ENCODE data around the gene DCAF10.

- TF ChIP-seq RAD21 (IDR thresholded peaks at IDR 0.05) (no peak), REST (IDR thresholded peaks at IDR 0.05) (no peak), CTCF (IDR thresholded peaks at IDR 0.05; ENCODE audit: low read depth, low read length, missing input control) (no peak), GABPA (IDR thresholded peaks at IDR 0.05 in 1 of 2, conservative IDR thresholded peaks at IDR 0.05 in 1 of 2) (no peak), RXRA (IDR thresholded peaks at IDR 0.05) (no peak), EGR1 (IDR thresholded peaks at IDR 0.05; ENCODE audit: low read depth in 2 of 2) (no peak), MAX (IDR thresholded peaks at IDR 0.05) (no peak), TAF1 (conservative IDR thresholded peaks at IDR 0.05) (no peak), YY1 (IDR thresholded peaks at IDR 0.05) (no peak), SP1 (IDR thresholded peaks at IDR 0.05) (no peak)
Observed at GRCh38 chr9:37897665-37898064, 97.1 kb downstream of the DCAF10 start.

Data from liver (tissue), 3 donors.